ENCODE data around the gene SEC62.

The SEC62 gene

DNA sequence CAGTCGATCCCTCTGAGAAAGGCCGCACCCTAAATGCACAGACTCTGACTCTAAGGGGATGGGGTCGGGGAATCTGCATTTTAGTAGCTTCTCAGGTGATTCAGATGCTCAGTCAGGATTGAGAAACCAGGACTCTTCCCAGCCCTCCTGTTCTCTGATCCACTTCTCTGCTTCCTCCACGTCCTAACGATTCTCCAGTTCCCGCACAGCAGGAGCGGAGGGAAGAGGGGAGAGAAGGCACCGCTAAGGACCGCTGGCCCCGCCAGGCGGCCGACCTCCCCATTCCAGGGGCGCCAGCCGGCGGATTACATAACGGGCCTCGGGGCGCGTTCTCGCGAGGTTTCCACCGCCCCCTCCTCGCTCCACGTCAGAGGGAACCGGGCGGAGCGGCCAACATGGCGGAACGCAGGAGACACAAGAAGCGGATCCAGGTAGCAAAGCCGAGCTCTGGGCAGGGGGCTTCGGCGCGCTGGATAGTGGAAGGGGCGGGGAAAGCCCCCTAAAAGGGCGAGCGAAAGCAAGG, at the start of gene SEC62:
Gene SEC62, plus strand, starts transcription at position 380 of the 523 bp plus-strand sequence. Its CDS starts 16 bp downstream, at position 396.
- peak; percentile 97 for DNase-seq

DNA sequence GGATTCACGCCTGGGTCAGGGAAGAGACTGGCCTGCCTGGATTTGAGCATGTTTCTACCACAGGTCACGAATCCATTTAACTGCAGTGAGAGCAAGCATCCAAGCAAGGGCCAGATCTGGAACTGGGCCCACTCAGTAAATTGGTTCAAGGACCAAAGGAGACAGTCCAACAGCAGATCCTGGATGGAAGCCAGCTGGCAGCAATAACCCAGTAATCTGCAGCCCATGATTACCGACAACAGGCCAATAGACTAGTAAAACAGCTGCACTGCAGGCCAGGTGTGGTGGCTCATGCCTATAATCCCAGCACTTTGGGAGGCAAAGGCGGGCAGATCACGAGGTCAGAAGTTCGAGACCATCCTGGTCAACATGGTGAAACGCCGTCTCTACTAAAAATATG, 43.4 kb upstream of the SEC62 start:
- DNase-seq, result no peak

- no peak for DNase-seq
Measured at GRCh38 chr3:169923831-169924230, 42.8 kb upstream of the SEC62 start.

DNA sequence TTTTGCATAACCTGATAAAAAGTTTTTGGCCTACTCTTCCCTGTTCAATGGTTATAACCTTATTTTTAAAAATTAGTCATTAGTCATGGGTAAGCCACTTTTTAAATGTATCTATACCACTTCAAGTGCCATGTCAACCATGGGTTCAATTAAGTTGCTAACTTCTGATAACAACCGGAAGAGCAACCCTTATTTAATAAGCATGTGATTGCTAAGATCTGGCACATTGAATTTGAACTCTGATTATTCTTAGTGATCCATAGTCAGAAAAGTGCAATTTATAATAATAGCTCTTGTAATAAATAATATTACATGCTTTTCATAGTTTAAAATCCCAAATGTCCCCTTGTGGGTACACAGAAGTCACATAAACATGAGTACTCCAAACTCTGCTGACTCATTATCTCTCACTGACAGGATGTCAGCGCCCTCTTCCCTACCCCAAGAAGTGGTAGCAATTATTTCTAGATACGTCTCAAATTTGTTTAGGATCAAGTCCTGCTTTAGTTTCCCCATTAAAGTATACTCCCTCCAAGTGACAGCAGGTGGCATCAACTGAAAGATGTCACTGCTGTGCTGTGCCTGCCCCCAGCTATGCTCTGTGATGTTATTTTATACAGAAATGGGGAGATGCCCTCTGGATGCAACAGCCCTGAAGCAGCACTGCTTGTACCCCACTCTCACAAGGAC, 36.6 kb upstream of the SEC62 start:
- DNase-seq, result peak; percentile 23

DNA sequence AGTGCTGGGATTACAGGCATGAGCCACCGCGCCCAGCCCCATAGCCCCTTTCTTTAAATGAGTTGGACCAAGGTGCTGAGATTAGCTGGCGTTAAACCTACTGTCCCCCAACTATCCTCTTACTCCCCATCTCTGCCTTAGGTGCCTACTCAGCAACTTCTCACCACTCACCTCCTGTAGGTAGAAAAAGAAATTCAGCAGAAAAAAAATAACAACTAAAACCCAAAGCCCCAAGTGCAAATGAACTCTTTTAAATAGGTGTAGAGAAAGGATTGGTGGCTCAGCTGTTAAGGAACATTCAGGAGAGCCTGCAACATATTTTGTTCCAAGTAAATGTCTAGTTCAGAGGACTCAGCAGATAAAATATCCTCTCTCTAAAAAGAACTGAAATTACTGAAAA, 35.8 kb upstream of the SEC62 start:
- no peak for DNase-seq

- DNase-seq, result no peak
Measured at GRCh38 chr3:169931747-169932520, 34.7 kb upstream of the SEC62 start.

DNA sequence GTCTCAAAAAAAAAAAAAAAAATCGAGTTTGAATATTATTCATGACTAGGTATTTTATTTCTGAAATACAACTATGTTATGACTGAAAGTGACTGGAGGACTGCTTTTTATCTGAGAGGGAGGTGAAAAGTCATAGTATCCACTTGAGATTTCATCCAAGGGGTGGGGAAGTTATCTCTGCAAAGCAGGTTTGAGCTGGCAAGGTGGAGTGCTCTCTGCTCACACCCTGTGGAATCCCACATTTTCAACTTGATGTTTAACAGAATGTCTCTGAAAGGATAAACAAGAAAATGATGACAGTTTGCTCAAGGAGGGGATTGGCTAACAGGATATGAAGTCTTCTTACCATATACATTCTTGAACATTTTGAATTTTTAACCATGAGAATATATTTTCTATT, 27.3 kb upstream of the SEC62 start:
- DNase-seq, result no peak

DNA sequence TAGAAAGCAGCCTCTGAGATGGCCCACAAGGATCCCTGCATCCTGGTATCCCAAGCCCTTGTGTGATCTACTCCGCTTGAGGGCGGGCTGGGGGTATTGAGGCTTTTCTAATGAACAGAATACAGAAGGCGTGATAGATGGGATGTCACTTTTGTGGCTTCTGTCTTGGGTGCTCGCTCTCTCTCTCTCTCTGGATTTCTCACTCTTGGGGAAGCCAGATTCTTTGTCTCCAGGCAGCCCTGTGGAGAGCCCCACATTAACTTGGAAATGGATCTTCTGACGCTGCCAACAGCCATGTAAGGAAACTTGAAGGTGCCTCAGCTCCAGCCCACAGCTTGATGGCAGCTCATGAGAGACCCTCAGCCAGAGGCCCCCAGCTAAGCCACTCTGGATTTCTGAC, 26.9 kb upstream of the SEC62 start:
- DNase-seq, result no peak

- DNase-seq, result no peak
Measured at GRCh38 chr3:169940470-169941181, 26.0 kb upstream of the SEC62 start.

- DNase-seq, result peak; percentile 95
Measured at GRCh38 chr3:169945313-169945712, 21.3 kb upstream of the SEC62 start.

- no peak for DNase-seq
Measured at GRCh38 chr3:169946336-169946735, 20.3 kb upstream of the SEC62 start.

GRCh38 chr3:169948559-169949448, 17.8 kb upstream of the SEC62 start:
- no peak for DNase-seq

DNA sequence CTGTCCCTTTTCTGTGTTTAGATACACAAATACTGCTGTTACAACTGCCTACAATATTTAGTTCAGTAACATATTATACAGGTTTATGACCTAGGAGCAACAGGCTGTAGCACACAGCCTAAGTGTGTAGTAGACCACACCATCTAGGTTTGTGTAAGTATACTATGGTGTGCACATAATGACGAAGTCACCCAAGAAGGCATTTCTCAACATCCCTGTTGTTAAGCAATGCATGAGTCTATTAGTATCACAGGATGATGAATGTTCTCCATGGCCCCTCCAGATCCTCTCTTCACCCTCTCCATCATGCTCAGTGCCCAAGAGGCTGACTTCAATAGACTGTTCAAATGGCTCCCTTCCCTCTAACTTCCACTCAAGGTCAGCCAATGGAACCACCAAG, 14.6 kb upstream of the SEC62 start:
- peak; percentile 91 for DNase-seq

GRCh38 chr3:169953462-169954141, 13.0 kb upstream of the SEC62 start:
- DNase-seq, result no peak

DNA sequence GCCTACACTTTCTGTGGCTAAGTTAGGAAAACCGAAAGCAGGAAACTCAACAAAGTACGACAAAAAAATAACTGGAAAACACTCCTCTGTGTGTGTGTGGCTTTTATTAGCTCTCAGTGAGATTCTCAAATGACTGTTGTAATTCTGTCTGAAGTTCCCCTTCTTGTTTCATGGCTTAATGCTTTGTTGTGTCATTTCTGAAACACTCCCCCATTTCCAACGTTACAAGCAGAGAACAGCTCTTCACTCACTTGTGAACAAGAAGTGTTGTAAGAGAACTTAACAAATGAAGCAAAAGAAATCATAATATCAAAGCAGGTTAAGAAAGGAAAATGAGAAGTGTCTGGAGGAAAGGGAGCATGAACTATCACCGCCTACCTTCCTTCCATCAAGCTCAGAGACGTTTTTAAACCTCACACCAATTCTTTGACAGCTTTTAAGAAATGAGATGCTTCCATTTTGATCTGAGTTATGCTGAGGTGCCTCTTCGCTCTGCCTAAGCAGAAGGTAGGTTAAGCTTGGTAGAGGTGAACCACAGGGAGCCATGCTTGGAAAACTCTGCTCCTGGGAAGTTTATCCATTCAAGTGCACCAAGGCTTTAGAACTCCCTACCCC, 12.4 kb upstream of the SEC62 start:
- DNase-seq, result peak; percentile 87

DNA sequence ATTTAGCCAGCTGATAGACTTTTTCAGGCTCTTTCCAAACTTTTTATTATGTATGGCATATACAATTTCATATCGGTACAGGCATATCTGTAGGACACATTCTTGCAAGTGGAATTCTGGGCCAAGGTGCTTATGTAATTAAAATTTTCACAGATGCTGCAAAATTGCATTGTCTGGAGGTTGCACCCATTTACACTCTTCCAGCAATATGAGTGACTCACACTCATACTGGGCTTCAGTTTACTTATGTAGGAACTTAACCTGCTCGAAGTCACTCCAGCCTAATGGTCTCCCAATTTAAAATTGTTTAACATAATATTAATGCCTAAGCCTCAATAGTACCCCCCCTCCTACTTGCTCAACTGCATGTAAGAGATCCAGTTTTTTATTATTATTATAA, 11.2 kb upstream of the SEC62 start:
- peak; percentile 29 for DNase-seq

DNA sequence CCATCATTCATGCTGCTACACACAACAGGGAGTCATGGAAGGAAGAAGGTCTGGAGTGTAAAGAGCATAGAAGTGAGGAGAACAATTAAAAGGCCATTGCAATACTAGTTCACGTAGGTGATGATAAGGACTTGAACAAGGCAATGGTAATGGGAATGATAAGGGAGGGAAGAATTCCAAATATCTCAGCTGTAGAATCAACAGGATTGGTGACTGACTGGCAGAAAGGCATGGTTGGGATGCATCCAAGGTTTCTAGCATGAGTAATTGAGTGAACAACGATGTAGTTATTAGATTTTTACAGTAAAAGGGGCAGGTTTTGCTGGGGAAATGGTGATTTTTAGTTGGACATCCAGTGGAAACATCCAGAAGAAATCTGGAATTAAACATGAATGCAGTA, 2.4 kb upstream of the SEC62 start:
- DNase-seq, result no peak

GRCh38 chr3:169965562-169966427, 812 bp upstream of the SEC62 start:
- DNase-seq, result no peak

DNA sequence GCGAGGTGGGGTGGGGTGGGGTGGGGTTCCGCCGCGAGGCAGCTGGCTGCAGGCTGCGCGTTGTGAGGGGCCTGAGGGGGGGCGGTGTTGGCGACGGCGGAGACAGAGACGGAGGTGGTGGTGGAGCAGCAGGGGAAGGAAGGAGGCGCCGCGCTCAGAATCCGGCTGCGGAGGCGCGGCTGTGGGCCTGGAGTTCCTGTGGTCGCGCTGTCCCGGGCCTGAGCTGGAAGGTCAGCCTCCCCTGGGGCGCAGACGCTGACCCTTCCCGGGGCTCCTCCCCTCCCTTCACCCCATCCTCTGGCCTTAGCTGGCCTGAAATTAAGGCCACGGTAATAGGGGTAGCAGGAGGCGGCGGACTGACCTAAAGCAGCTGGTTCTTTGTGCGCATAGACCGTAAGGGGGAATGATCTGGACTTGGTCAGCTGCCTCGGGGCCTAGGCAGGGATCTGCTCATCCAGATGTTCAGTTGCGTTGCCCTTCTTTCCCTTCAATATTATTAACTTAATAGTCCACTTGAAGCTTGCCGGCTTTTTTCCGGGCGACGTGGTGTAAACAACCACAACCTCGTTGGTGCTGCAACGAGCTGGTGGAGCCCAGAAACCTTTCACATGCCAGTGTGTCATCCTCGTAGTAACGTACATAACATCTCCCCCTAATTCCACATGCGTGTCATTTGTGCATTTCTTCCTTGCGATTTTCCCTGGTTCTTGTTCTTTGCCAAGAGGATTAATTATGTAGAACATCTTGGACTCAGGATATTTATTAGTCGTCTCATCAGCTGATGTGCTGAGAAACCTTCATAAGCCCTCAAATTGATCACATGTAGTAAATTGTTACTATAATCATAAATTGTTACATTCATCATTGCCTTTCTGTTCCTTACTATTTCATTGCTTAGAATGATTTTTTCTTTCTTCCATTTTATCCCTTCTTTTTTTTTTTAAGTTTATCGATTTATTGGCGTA, 626 bp downstream of the SEC62 start:
- DNase-seq, result peak; percentile 80
